K562 (cell line): ENCODE measurements around the gene TBX6. TPM values are rescaled to one million over a fixed set of nuclear protein-coding genes. Genes with fewer than 3 reads are reported as not detected.

Experiments used
- ATAC-seq: fragments of 200-7000 bp; cut with Tn5 transposase; 3 replicates; pipeline ENCODE4 v1.9.1; 2020; ENCODE audit warnings: moderate library complexity
- BruUV-seq: library from RNA; stranded (reverse); fragments of 400-500 nt; replicated peaks from 2 replicates; lab custom pipeline; 2021; lab: Mats Ljungman, UMichigan
- CTCF ChIA-PET: fragments of 300-600 bp; formaldehyde crosslinking; extraction: SDS; loops from one replicate; lab custom pipeline; 2021; ENCODE audit warnings: low intra/inter-chr PET ratio; lab: Yijun Ruan, JAX
- POLR2A ChIA-PET: fragments of 300-600, 350-650 bp; sonication (Branson Sonifier 250); formaldehyde crosslinking; extraction: SDS; loops from one replicate; lab custom pipeline; 2021; ENCODE audit warnings: antibody characterized with exemption, inconsistent platforms; lab: Yijun Ruan, JAX
- DNase-seq, 4 experiments: peaks; one replicate each; pipeline versions ENCODE4 v3.0.0 to v3.0.0-alpha.2; 2011 to 2018; ENCODE audit warnings: low spot score in 3 of 4, mixed read lengths in 3 of 4; ENCODE audit errors: extremely low read depth in 1 of 4
- FAIRE-seq: peaks from 2 replicates; lab custom pipeline; 2011; peaks lifted over from hg19 to GRCh38; lab: Jason Lieb, UNC
- H2AFZ ChIP-seq: 2 replicates; pipeline ENCODE4 v1.6.0; 2011; ENCODE audit warnings: low read depth, low read length, control low read depth, inconsistent platforms
- H3K27ac ChIP-seq: fragments of 200-600 bp; 3 replicates; pipeline ENCODE4 v1.8.0; 2011; ENCODE audit warnings: low read depth, mild to moderate bottlenecking, control low read depth, inconsistent platforms, low read length, moderate library complexity, mixed read lengths; ENCODE audit errors: extremely low read depth
- H3K27me3 ChIP-seq, 2 experiments: fragments of 300-600 bp in 1 of 2; 2 replicates in 1 of 2; 3 replicates in 1 of 2; pipeline versions ENCODE4 v1.6.0 to v1.8.0; 2011; ENCODE audit warnings: inconsistent platforms in 2 of 2, low read length in 2 of 2, mild to moderate bottlenecking in 1 of 2, mixed read lengths in 1 of 2, moderate library complexity in 1 of 2; ENCODE audit not compliant: control insufficient read depth in 2 of 2, insufficient read depth in 2 of 2
- H3K36me3 ChIP-seq: fragments of 300-600 bp; 3 replicates; pipeline ENCODE4 v1.8.0; 2011; ENCODE audit warnings: mild to moderate bottlenecking, low read length, inconsistent platforms; ENCODE audit not compliant: control insufficient read depth, insufficient read depth
- H3K4me1 ChIP-seq, 2 experiments: fragments of 200-600 bp in 1 of 2; replicated peaks in 1 of 2; 2 replicates in 1 of 2; 3 replicates in 1 of 2; pipeline versions ENCODE4 v1.5.1 to v1.8.0; 2011; ENCODE audit warnings: inconsistent platforms in 2 of 2, low read length in 2 of 2, mild to moderate bottlenecking in 1 of 2, mixed read lengths in 1 of 2, moderate library complexity in 1 of 2; ENCODE audit not compliant: control insufficient read depth in 2 of 2, insufficient read depth in 2 of 2
- H3K4me2 ChIP-seq: 2 replicates; pipeline ENCODE4 v1.6.1; 2011; ENCODE audit warnings: low read length, control low read depth, inconsistent platforms, mixed read lengths; ENCODE audit not compliant: insufficient read depth
- H3K4me3 ChIP-seq: fragments of 200-600 bp; sonication (generic), shearing (Covaris generic); 2 replicates; pipeline ENCODE4 v1.5.1; 2016; ENCODE audit warnings: control low read depth, inconsistent platforms
- H3K79me2 ChIP-seq: fragments of 200-600 bp; 3 replicates; pipeline ENCODE4 v1.8.0; 2011; ENCODE audit warnings: low read length, inconsistent platforms; ENCODE audit not compliant: control insufficient read depth, insufficient read depth
- H3K9ac ChIP-seq, 2 experiments: 2 replicates each; pipeline versions ENCODE4 v1.6.0 to v1.6.1; 2011; ENCODE audit warnings: low read depth in 2 of 2, low read length in 2 of 2, control low read depth in 1 of 2, inconsistent platforms in 1 of 2, mild to moderate bottlenecking in 1 of 2, mixed read lengths in 1 of 2; ENCODE audit not compliant: insufficient read depth in 1 of 2
- H3K9me1 ChIP-seq: one replicate; pipeline ENCODE4 v1.6.0; 2011; ENCODE audit warnings: inconsistent platforms, mild to moderate bottlenecking, low read length, moderate library complexity; ENCODE audit not compliant: control insufficient read depth, insufficient read depth
- H3K9me3 ChIP-seq: replicated peaks from 2 replicates; pipeline ENCODE4 v1.5.1; 2011; ENCODE audit warnings: low read depth, low read length, inconsistent platforms; ENCODE audit not compliant: control insufficient read depth, insufficient read depth
- H4K20me1 ChIP-seq: replicated peaks from 2 replicates; pipeline ENCODE4 v1.6.1; 2011; ENCODE audit warnings: low read length, inconsistent platforms, mixed read lengths; ENCODE audit not compliant: control insufficient read depth, insufficient read depth
- ATF1 ChIP-seq, 2 experiments: fragments of 450-650 bp in 1 of 2; IDR thresholded peaks; 2 replicates each; pipeline ENCODE4 v1.6.1; 2016; ENCODE audit warnings: missing compliant biosample characterization in 1 of 2, missing genetic modification characterization in 1 of 2
- CBFA2T3 ChIP-seq: fragments of 450-650 bp; IDR thresholded peaks from 2 replicates; pipeline ENCODE4 v1.6.1; 2017
- COPS2 ChIP-seq: fragments of 450-650 bp; conservative IDR thresholded peaks from 2 replicates; pipeline ENCODE4 v1.6.1; 2016; ENCODE audit warnings: mild to moderate bottlenecking, moderate library complexity
- CSDE1 ChIP-seq, 2 experiments: fragments of 450-650 bp; IDR thresholded peaks; 2 replicates each; pipeline ENCODE4 v1.6.1; 2016; ENCODE audit warnings: mild to moderate bottlenecking in 1 of 2
- ESRRB ChIP-seq: fragments of 250-450 bp; sonication (Bioruptor Pico); IDR thresholded peaks from 2 replicates; pipeline ENCODE4 v1.5.0; 2020; ENCODE audit warnings: mild to moderate bottlenecking, moderate library complexity, borderline replicate concordance
- FOS ChIP-seq: IDR thresholded peaks from 3 replicates; pipeline ENCODE4 v1.6.1; 2011; ENCODE audit not compliant: insufficient read length; ENCODE audit errors: extremely low read depth
- HDAC3 ChIP-seq: fragments of 450-650 bp; IDR thresholded peaks from 2 replicates; pipeline ENCODE4 v1.6.1; 2018; ENCODE audit warnings: borderline replicate concordance, mild to moderate bottlenecking, moderate library complexity; ENCODE audit not compliant: partially characterized antibody
- HOXB6 ChIP-seq: fragments of 250-450 bp; sonication (Bioruptor Pico); IDR thresholded peaks from 2 replicates; pipeline ENCODE4 v1.5.1; 2022; ENCODE audit warnings: mild to moderate bottlenecking, borderline replicate concordance
- MAZ ChIP-seq, 2 experiments: fragments of 450-650 bp in 1 of 2; sonication (generic) in 1 of 2; formaldehyde crosslinking; IDR thresholded peaks in 1 of 2; conservative IDR thresholded peaks in 1 of 2; 2 replicates each; pipeline versions ENCODE4 v1.4.0 to v1.5.0; 2020; ENCODE audit warnings: mild to moderate bottlenecking in 1 of 2, missing genetic modification reagents in 1 of 2
- MYBL2 ChIP-seq, 2 experiments: fragments of 450-650 bp in 1 of 2; sonication (generic) in 1 of 2; formaldehyde crosslinking in 1 of 2; IDR thresholded peaks; 2 replicates each; pipeline versions ENCODE4 v1.6.1 to v1.8.1; 2017 to 2022; ENCODE audit warnings: borderline replicate concordance in 1 of 2, inconsistent platforms in 1 of 2, low read depth in 1 of 2, mild to moderate bottlenecking in 1 of 2, missing genetic modification reagents in 1 of 2, moderate library complexity in 1 of 2
- POLR3G ChIP-seq: IDR thresholded peaks from 2 replicates; pipeline ENCODE4 v1.6.1; 2011; ENCODE audit not compliant: insufficient read length, insufficient replicate concordance; ENCODE audit errors: extremely low read depth
- PRMT5 ChIP-seq: sonication (generic); formaldehyde crosslinking; IDR thresholded peaks from 2 replicates; pipeline ENCODE4 v1.5.0; 2020; ENCODE audit warnings: missing genetic modification reagents
- SRSF7 ChIP-seq: fragments of 200-400 bp; formaldehyde crosslinking; optimal IDR thresholded peaks from 2 replicates; pipeline ENCODE3; 2017; ENCODE audit warnings: mild to moderate bottlenecking, low read depth, low read length
- ZFX ChIP-seq: sonication (generic); formaldehyde crosslinking; IDR thresholded peaks from 2 replicates; pipeline ENCODE4 v1.8.0; 2022; ENCODE audit warnings: mild to moderate bottlenecking, missing genetic modification reagents, moderate library complexity
- ZNF253 ChIP-seq: fragments of 250-450 bp; sonication (Bioruptor Pico); conservative IDR thresholded peaks from 2 replicates; pipeline ENCODE4 v1.6.1; 2021; ENCODE audit warnings: mild to moderate bottlenecking
- ZNF830 ChIP-seq: fragments of 250-450 bp; sonication (Bioruptor Pico); IDR thresholded peaks from 2 replicates; pipeline ENCODE4 v1.5.0; 2021; ENCODE audit warnings: mild to moderate bottlenecking
- ZSCAN29 ChIP-seq: fragments of 450-650 bp; IDR thresholded peaks from 2 replicates; pipeline ENCODE4 v1.6.1; 2017
- WGBS: fragments of 100-300 bp; shearing (Covaris generic); methylation state at CpG from one replicate; pipeline ENCODE4 v1.1.6; 2016; ENCODE audit warnings: low coverage, mixed read lengths; ENCODE audit not compliant: insufficient coverage; ENCODE audit errors: missing lambda C conversion rate; 5-methylcytosine and 5-hydroxymethylcytosine counted together
- in situ Hi-C: fragments of 300-500 bp; cut with MboI; formaldehyde crosslinking; loops from 4 replicates; pipeline ENCODE4 v1.15.0; 2018; ENCODE audit warnings: inconsistent platforms, mixed read lengths
- intact Hi-C: fragments of 100-400 bp; cut with micrococcal nuclease; formaldehyde crosslinking; loops from 2 replicates; pipeline ENCODE4 v1.14.2; 2022
- polyA plus RNA-seq, 8 experiments: library from polyadenylated mRNA; depleted of rRNA in 4 of 8; stranded (reverse) in 5 of 8; unstranded in 3 of 8; fragments of >200 nt; fragmentation: Nextera tagmentation in 2 of 8; fragmentation: Illumina TruSeq in 1 of 8; extraction: Ambion mirVana in 2 of 8; extraction: Trizol in 1 of 8; gene quantifications; 2 replicates each; pipeline versions ENCODE4 v1.2.1 to v1.2.3, GENCODE V29; 2011 to 2014; ENCODE audit warnings: inconsistent platforms in 1 of 8, missing spikeins in 1 of 8
- total RNA-seq, 7 experiments: library from RNA; depleted of rRNA in 6 of 7; stranded (reverse); fragments of >200 nt in 6 of 7; fragmentation: Illumina TruSeq in 2 of 7; extraction: Trizol in 2 of 7; gene quantifications; 2 replicates each; pipeline versions ENCODE4 v1.2.1 to v1.2.3, GENCODE V29; 2011 to 2021; ENCODE audit warnings: low replicate concordance in 1 of 7
- TF ChIP-seq, protein P1 (sequence below), 2 experiments: IDR thresholded peaks; 2 replicates each; pipeline ENCODE4 v1.6.1; 2012; ENCODE audit warnings: improper control_type of control experiment in 2 of 2, low read depth in 2 of 2, low read length in 2 of 2, borderline replicate concordance in 1 of 2
- TF ChIP-seq, protein P2 (sequence below): sonication (generic); formaldehyde crosslinking; IDR thresholded peaks from 2 replicates; pipeline ENCODE4 v1.8.0; 2022; ENCODE audit warnings: mild to moderate bottlenecking, missing genetic modification reagents

The TBX6 gene
- total and polyA plus RNA-seq, 9 of the 15 experiments (the other 6 are each of a cell fraction or from before 2014, with no cell fraction given), result 0.07 to 0.58 (median 0.11) TPM; not detected in 2

DNA sequence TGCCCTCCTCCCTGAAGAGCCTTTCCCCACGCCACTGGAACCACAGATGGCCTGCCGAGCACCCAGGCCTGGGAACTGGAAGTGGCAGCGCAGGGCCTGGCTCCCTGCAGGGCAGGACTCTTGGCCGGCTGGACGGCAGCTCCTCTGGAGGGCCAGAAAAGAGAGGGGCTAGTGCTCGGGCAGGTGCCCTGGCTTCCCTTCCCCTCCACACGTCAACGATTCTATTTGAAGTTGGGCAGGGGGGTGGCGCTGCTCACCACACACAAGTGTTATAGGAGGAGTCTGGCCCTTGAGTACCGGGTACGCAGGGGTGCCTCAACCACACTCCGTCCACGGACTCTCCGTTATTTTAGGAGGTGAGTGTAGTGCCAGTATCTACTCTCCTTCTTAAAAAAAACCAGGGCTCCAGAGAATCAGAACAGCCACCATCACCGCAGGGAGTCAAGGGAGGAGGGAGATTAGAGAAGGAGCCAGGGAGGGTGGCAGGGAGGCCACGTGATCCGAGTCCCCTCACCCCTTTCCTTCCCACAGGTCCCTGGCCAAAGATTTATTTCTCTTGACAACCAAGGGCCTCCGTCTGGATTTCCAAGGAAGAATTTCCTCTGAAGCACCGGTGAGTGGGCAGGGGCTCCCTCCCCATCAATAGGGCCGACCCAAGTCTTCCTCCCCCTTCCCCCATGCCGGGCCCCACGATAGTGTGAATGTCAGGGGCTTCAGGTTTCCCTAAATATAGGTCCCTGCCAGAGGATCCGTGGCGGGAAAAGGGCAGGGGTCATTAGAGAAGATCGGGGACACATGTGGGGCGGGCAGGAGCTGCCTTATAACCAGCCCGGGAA lies 27.6 kb downstream of the TBX6 start:
- Histone ChIP-seq H3K9me1 (peaks cover 8% of the 10 kb centered on the region), H3K27ac (peak overlapping the region; percentile 99), H3K27me3 (no peaks in the 10 kb centered on the region), H2AFZ (peak overlapping the region; percentile 76), H3K4me1 (peaks cover 35 to 54% of the 10 kb centered on the region in 2 experiments), H3K4me3 (peak overlapping the region; percentile 88), H3K79me2 (peaks cover 59% of the 10 kb centered on the region), H4K20me1 (peaks cover 30% of the 10 kb centered on the region), H3K36me3 (peaks cover 30% of the 10 kb centered on the region), H3K4me2 (peak overlapping the region; percentile 92), H3K9me3 (no peaks in the 10 kb centered on the region), H3K9ac (peak overlapping the region; percentile 93 to 100)
- 7% methylated on average over 26 of the region's 27 CpGs for WGBS
- intact Hi-C loops (loop anchor here (10.0 kb wide), 2 partner anchors 311 to 591 kb away; partner anchors contain the start of genes FBRS, MYL11, PRR14 and TBC1D10B), in situ Hi-C loops (no loop called here)
- ChIA-PET CTCF (no interaction called here), POLR2A (interaction anchor here (0.6 to 2.0 kb wide), 5 partner anchors 10 to 648 kb away, joined by 3 to 13 read pairs (median 3); a partner anchor contains a TSS)
- FAIRE-seq (peak; percentile 74), ATAC-seq (peak; percentile 8), DNase-seq (peak; percentile 67 to 81 (median 74))
- no TSS peak for BruUV-seq
- TF ChIP-seq SRSF7, result no peak
- TF ChIP-seq ATF1 (CRISPR knock-in tag; IDR thresholded peaks at IDR 0.05), result no peak
- TF ChIP-seq ATF1 (tag; IDR thresholded peaks at IDR 0.05), result peak; percentile 73
- TF ChIP-seq HDAC3, result no peak
- TF ChIP-seq ZSCAN29, result no peak
- TF ChIP-seq CBFA2T3, result no peak
- TF ChIP-seq, protein P1, sequence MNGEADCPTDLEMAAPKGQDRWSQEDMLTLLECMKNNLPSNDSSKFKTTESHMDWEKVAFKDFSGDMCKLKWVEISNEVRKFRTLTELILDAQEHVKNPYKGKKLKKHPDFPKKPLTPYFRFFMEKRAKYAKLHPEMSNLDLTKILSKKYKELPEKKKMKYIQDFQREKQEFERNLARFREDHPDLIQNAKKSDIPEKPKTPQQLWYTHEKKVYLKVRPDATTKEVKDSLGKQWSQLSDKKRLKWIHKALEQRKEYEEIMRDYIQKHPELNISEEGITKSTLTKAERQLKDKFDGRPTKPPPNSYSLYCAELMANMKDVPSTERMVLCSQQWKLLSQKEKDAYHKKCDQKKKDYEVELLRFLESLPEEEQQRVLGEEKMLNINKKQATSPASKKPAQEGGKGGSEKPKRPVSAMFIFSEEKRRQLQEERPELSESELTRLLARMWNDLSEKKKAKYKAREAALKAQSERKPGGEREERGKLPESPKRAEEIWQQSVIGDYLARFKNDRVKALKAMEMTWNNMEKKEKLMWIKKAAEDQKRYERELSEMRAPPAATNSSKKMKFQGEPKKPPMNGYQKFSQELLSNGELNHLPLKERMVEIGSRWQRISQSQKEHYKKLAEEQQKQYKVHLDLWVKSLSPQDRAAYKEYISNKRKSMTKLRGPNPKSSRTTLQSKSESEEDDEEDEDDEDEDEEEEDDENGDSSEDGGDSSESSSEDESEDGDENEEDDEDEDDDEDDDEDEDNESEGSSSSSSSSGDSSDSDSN (IDR thresholded peaks at IDR 0.05; ENCODE audit: borderline replicate concordance in 1 of 2, low read depth in 2 of 2, low read length in 2 of 2), result no peak
- TF ChIP-seq PRMT5 (CRISPR knock-in tag), result no peak
- no peak for TF ChIP-seq FOS
- TF ChIP-seq ZFX (CRISPR knock-in tag), result no peak; the same call in 1 of the 2 replicates
- no peak for TF ChIP-seq CSDE1 (IDR thresholded peaks at IDR 0.05)
- no peak for TF ChIP-seq POLR3G
- TF ChIP-seq ZNF830 (CRISPR knock-in tag), result no peak
- no peak for TF ChIP-seq ZNF253 (CRISPR knock-in tag)
- no peak for TF ChIP-seq HOXB6
- TF ChIP-seq COPS2, result no peak
- TF ChIP-seq ESRRB (CRISPR knock-in tag), result no peak
- TF ChIP-seq MYBL2 (IDR thresholded peaks at IDR 0.05; ENCODE audit: low read depth), result no peak
- TF ChIP-seq MYBL2 (CRISPR knock-in tag; IDR thresholded peaks at IDR 0.05; ENCODE audit: borderline replicate concordance), result no peak
- peak; percentile 11 to 18; a peak in 2 of 4 replicates for TF ChIP-seq MAZ (CRISPR knock-in tag; conservative IDR thresholded peaks at IDR 0.05 in 1 of 2, IDR thresholded peaks at IDR 0.05 in 1 of 2)
- TF ChIP-seq, protein P2, sequence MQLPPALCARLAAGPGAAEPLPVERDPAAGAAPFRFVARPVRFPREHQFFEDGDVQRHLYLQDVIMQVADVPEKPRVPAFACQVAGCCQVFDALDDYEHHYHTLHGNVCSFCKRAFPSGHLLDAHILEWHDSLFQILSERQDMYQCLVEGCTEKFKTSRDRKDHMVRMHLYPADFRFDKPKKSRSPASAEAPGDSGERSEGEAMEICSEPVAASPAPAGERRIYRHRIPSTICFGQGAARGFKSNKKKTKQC (CRISPR knock-in tag), result no peak
